DMS53 (cell line): ENCODE measurements around the gene MAPK8IP2.

Experiments
- DNase-seq: peaks from one replicate; lab custom pipeline; 2025; lab: John Stamatoyannopoulos, UW

MAPK8IP2 gene

DNA sequence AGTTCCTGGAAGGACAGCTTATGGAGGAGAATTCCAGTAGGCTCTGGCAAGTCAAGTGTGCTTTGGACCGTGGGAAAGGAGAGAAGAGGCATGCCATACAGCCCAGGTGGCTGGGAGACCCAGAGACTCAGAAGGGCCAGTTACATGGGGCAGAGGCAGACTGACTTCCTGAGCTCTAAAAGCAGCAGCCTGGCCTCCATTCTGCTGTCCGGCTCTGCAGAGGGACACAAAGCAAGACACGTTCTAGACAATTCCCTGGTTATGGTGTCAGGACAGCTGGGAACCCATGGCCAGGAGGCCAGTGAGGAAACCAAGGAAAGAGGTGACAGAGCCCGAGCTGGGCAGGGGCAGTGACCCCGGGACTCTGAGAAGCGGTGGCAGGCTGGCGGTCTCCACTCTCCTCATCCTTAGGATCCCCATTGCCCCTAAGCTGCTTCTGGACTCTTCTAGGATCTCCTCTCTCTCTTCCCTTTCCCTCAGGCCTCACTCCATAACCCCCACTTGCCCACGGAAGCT lies 25.1 kb upstream of the MAPK8IP2 start:
- DNase-seq, result no peak

DNA sequence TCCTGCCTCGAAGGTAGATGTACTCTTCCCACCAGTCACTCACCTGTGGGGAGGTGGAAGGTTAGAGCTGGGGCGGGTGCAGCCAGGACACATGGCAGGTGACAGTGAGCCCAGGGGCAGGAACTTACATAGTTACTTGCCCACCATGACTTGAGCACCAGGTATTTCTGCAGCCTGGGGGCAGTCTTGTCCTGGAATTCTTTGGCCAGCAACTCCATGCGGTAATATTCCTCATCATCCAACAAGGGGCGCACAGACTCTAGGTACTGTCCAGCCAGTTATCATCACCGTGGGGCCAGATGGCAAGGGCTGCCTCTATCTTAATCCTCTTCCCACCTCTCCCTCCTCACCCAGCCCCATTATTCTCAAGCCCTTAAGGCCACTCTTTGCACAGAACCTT lies 24.5 kb upstream of the MAPK8IP2 start:
- DNase-seq, result peak; percentile 62

DNA sequence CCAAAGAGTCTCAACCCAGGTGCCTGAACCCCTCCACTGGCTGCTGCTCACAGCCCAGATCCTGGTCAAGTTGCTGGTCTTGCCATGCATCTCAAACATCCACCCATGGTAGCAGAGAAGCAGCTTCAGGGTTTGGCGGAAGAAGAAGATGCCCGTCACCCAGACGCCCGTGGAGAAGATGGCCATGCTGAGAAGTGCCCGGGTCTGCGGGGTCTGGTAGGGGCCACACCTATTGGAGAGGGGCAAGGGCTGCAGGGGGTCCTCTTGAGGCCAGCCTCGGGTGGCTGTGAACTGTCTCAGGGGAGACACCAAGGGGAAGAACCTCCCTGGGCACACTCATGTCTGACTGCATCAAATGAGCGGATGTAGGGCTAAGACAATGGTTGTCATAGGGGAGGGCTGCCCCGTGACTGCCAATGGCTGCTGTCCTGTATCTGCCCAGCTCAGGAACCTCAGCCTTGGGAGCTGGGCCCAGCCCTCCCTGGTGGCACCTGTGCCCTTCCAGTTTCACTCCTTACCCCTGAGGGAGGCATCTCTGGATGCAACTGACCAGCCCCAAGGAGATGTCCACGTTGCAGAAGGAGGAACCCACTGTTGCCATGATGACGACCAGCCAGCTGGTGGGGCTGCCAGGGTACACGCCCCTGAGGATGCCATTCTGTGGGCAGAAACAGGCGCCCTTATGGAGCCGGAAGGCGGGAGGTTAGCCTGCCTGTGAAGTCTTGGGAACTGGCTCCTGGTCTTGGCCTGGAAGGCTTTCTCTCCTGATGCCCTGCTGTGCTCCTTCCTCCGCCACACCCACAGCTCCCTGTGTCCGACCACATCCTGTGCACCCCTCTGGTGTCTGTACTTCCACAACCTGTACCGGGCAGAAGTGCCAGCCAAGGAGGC lies 23.5 kb upstream of the MAPK8IP2 start:
- DNase-seq, result no peak

DNA sequence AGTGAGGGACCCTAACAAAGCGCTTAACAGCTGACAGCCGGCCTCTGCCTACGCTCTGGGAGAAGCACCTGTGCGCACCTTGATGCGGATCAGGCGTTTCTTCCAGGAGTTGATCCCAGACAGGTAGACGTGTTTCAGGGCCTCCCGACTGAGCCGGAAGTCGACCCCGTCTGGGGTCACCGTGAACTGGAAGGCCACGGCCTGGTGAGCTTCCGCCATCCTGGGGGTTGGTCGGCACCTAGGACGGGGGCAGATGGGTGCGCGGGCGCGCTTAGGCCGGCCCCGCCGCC lies 23.0 kb upstream of the MAPK8IP2 start:
- DNase-seq, result no peak

DNA sequence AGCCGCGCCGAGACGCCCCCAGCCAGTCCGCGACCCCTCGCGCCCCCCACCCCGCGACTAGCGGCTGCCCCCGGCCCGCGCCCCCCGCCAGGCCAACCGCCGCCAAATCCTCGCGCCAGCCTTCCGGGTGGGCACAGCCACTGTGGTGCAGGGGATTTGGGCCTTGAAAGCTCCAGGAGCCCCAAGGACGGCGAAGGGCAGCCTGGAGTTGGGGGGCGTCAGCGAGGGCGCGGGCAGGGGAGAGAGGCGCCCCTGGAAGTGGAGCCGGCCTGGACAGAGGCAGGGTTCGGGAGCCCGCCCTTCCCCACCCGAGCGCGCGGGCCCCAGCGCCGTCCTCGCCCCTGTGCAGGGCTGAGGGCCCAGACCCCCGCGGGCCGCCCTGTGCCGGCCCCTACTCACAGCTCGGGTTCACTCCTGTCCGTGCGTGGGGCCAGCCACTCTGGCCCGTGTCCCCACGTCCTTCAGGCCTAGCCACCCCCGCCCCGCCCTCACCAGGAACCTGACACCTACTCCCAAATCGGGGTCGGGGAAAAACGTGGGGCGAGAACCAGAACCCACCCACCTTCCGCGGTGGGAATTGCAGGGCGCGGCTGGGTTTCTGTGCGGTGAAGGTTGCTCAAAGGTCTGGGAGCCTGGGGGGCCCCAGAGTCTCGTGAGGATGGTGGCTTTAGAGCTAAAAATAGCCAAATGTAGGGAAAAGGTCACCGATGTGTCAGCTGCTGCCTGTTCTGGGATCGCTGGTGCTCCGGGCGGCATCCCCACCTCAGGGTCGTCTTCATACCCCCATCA lies 22.4 kb upstream of the MAPK8IP2 start, which contains the start of gene CPT1B:
Gene CPT1B, minus strand, starts transcription at position 441 of the 789 bp plus-strand sequence. CDS start 512 bp downstream, outside the sequence.
- DNase-seq, result no peak

- DNase-seq, result no peak
Measured at GRCh38 chr22:50578776-50579310, 21.8 kb upstream of the MAPK8IP2 start.

GRCh38 chr22:50579752-50580151 lies 20.8 kb upstream of the MAPK8IP2 start:
- no peak for DNase-seq

GRCh38 chr22:50581031-50581949 lies 19.3 kb upstream of the MAPK8IP2 start:
- DNase-seq, result no peak

- DNase-seq, result peak; percentile 70
Measured at GRCh38 chr22:50581950-50582492, 18.6 kb upstream of the MAPK8IP2 start.

DNA sequence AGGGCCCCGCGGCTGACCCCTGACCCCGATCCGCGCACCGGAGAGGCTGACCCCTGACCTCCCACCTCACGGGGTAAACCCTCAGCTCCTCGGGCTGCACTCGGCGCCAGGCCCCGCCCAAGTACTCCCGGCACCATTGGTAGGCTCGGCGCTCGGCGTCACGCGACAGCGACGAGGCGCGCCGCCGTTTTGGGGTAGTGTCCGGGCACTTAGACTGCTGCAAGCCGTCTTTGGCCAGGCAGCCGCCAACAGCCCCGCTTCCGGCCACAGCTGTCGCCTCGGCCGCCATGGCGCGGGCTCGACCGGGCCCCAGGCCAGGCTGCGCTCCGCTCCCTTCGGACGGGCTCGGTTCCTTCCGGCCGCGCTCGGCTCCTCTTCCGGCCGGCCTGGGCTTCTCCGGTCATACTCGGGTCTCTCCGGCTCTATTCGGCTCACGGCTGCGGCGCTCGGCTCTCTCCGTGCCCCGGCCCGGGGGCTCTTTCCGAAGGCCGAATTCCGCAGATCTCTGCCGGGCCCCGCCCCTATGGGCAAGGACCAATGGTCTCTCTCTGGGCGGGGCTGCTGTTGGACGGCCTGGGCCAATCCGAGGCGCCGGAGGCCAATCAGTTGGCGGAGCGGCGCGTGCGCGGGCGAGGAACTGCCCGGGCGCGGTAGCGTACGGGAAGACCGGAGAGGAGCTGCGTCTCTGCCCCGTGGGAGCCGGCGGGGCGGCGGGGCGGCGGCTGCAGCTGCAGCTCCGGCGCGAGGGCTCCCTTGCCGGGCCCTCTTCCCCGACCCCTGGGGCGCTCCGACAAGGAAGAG lies 17.9 kb upstream of the MAPK8IP2 start, which contains the start of gene CHKB:
Gene CHKB, minus strand, starts transcription at position 357 of the 801 bp plus-strand sequence. Its CDS starts 68 bp downstream, at position 289.
- DNase-seq, result peak; percentile 98

DNA sequence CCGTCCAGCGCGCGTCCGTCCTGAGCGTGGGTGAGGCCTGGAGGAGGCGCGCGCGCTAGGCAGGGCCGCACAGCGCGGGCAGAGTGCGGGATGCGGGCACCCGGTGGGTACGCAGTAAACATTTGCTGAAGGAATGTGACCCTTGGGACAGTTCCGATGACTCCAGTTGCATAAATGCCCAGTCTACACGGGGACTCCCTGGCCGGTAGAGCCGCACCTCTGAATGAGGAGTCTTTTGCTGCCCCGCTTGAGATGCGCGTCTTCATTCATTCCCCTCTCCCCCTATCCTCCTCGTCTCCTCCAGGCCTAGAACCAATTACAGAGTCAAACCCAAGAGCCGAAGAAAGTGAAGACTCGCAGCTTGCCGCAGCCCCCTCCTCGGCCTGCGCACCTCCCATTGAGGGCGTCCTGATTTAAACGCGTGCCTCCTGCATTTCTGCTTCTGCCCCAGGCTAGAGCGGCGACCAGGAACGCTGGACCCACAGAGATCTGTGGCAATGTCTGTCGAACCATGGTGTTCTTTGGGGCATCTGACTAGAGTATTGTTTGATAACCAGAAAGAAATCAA lies 17.2 kb upstream of the MAPK8IP2 start:
- no peak for DNase-seq

DNA sequence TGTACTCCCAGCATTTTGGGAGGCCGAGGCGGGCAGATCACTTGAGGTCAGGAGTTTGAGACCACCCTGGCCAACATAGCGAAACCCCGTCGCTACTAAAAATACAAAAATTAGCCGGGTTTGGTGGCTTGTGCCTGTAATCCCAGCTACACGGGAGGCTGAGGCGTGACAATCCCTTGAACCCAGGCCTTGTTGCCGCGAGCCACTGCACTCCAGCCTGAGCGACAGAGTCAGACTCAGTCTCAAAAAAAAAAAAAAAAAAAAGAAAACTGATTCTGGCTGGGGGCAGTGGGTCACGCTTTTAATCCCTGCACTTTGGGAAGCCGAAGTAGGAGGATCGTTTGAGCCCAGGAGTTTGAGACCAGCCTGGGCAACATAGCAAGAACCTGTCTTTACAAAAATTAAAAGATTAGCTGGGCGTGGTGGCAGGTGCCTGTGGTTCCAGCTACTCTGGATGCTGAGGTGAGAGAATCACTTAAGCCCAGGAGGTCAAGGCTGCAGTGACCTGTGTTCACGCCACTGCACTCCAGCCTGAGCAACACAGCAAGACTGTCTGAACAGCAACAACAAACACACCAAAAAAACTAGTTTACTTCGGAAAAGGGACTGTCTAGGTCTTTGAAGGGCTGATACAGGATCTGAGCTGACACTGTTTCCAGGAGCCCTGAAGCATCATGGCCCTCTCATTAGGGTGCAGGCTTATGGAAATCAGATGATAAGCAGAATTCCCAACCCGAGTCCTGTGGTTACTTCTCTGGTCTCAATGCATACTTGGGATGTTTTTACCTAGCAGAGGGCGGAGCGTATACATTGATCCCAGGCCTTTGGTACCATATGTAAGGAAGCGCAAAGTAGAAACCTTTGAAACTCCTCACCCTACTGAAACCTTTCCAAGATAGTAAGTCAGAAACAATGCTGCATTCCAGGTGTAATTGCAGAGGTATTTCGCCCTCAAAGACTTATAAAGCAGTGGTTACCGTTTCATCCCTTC lies 16.2 kb upstream of the MAPK8IP2 start:
- no peak for DNase-seq

GRCh38 chr22:50585238-50585637 lies 15.4 kb upstream of the MAPK8IP2 start:
- DNase-seq, result no peak

- DNase-seq, result no peak
Measured at GRCh38 chr22:50585781-50586180, 14.8 kb upstream of the MAPK8IP2 start.

DNA sequence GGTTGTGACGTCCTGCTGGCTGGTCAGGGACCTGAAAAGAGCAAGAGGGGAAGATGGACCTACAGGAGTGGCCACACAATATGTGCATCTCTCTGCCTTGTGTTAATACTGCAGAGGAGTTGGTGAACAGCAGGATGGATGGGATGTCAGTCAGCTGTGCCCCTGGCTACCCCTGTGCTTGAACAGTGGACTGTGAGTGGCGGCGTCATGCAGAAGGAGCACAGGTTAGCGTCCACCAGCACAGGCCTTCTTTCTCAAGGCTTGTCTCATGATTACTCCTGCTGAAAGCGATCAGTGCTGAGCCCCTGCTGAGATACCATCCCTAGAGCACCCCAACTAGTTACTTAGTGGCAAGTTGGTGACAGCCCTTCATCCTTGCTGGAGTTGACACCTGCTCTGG lies 14.2 kb upstream of the MAPK8IP2 start:
- DNase-seq, result no peak

- DNase-seq, result no peak
Measured at GRCh38 chr22:50587407-50587806, 13.2 kb upstream of the MAPK8IP2 start.

DNA sequence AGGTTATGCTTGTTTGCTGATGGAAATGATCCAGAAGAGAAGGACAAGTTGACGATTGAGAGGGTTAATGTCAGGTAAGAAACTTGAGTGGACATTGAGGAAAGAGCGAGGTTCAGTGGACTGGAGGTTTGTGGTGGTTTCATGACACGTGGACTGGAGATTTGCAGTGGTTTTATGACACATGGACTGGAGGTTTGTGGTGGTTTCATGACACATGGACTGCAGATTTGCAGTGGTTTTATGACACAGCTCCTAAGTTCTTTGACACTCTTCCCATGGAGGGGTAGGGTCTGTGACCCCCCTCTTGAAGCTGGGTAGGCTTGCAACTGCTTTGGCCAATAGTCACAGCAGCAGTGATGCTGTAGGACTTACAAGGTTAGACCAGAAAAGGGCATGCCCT lies 5.4 kb upstream of the MAPK8IP2 start:
- no peak for DNase-seq

GRCh38 chr22:50597097-50597496 lies 3.5 kb upstream of the MAPK8IP2 start:
- DNase-seq, result no peak
